Mesendoderm (in vitro differentiated cells): ENCODE results near the gene KRTAP29-1. TPM values are rescaled to one million over a fixed set of nuclear protein-coding genes. Genes with fewer than 3 reads are reported as not detected.
"Not testable (repeated sequence)": the region's sequence is repeated elsewhere in the genome, so short reads cannot be mapped to it uniquely, and the experiment has no call there.

Experiments
- DNase-seq: peaks from one replicate; pipeline ENCODE4 v3.0.0; 2013
- H2AK5ac ChIP-seq: 2 replicates; pipeline ENCODE4 v1.6.1; 2013; ENCODE audit warnings: low read length, inconsistent platforms
- H2BK120ac ChIP-seq: 2 replicates; pipeline ENCODE4 v1.6.1; 2013; ENCODE audit warnings: low read depth, mild to moderate bottlenecking, low read length, moderate library complexity, mixed read lengths
- H2BK15ac ChIP-seq: replicated peaks from 2 replicates; pipeline ENCODE4 v1.6.1; 2013; ENCODE audit warnings: low read depth, mild to moderate bottlenecking, moderate library complexity
- H2BK5ac ChIP-seq: 2 replicates; pipeline ENCODE4 v1.6.1; 2013; ENCODE audit warnings: low read length, inconsistent platforms
- H3K18ac ChIP-seq: 2 replicates; pipeline ENCODE4 v1.6.1; 2013; ENCODE audit warnings: mild to moderate bottlenecking, low read length, mixed read lengths
- H3K23ac ChIP-seq: one replicate; pipeline ENCODE4 v1.6.1; 2013; ENCODE audit warnings: low read length
- H3K27ac ChIP-seq: 2 replicates; pipeline ENCODE4 v1.5.1; 2013; ENCODE audit warnings: low read depth, mild to moderate bottlenecking, inconsistent platforms, low read length, moderate library complexity
- H3K27me3 ChIP-seq: 2 replicates; pipeline ENCODE4 v1.6.1; 2013; ENCODE audit warnings: low read length, control low read depth, mild to moderate bottlenecking, inconsistent platforms; ENCODE audit not compliant: insufficient read depth, poor library complexity
- H3K36me3 ChIP-seq: 2 replicates; pipeline ENCODE4 v1.6.1; 2013; ENCODE audit warnings: low read length, inconsistent platforms; ENCODE audit not compliant: control insufficient read depth, insufficient read depth
- H3K4ac ChIP-seq: one replicate; pipeline ENCODE4 v1.6.1; 2013; ENCODE audit warnings: low read depth, mild to moderate bottlenecking, low read length, moderate library complexity
- H3K4me1 ChIP-seq: 2 replicates; pipeline ENCODE4 v1.6.1; 2013; ENCODE audit warnings: low read depth, low read length, inconsistent platforms; ENCODE audit not compliant: control insufficient read depth
- H3K4me2 ChIP-seq: 2 replicates; pipeline ENCODE4 v1.6.1; 2013; ENCODE audit warnings: low read length
- H3K4me3 ChIP-seq: 2 replicates; pipeline ENCODE4 v1.5.1; 2013; ENCODE audit warnings: mild to moderate bottlenecking, low read length
- H3K56ac ChIP-seq: one replicate; pipeline ENCODE4 v1.6.1; 2013; ENCODE audit warnings: low read length
- H3K79me1 ChIP-seq: 2 replicates; pipeline ENCODE4 v1.6.1; 2013; ENCODE audit warnings: low read length, inconsistent platforms
- H3K79me2 ChIP-seq: 2 replicates; pipeline ENCODE4 v1.6.1; 2013; ENCODE audit warnings: mild to moderate bottlenecking, low read length; ENCODE audit not compliant: control insufficient read depth, insufficient read depth
- H3K9ac ChIP-seq: 2 replicates; pipeline ENCODE4 v1.6.1; 2013; ENCODE audit warnings: low read length, inconsistent platforms
- H4K5ac ChIP-seq: one replicate; pipeline ENCODE4 v1.6.1; 2013; ENCODE audit warnings: low read length
- H4K8ac ChIP-seq: one replicate; pipeline ENCODE4 v1.6.1; 2013; ENCODE audit warnings: low read depth, mild to moderate bottlenecking, control low read depth, low read length, moderate library complexity
- WGBS: extraction: QIAGEN DNeasy Blood & Tissue Kit; methylation state at CpG from one replicate; pipeline ENCODE4 v1.1.7; 2013; ENCODE audit warnings: low lambda C conversion rate, missing lambda C conversion rate; ENCODE audit not compliant: insufficient coverage; ENCODE audit errors: extremely low coverage; 5-methylcytosine and 5-hydroxymethylcytosine counted together
- small RNA-seq: library from polyadenylated mRNA; stranded (forward); fragments of <200 nt; extraction: miRNeasy Mini kit (QIAGEN cat#:217004); gene quantifications from one replicate; pipeline ENCODE3, GENCODE V24; 2013; ENCODE audit not compliant: insufficient read depth

The KRTAP29-1 gene

DNA sequence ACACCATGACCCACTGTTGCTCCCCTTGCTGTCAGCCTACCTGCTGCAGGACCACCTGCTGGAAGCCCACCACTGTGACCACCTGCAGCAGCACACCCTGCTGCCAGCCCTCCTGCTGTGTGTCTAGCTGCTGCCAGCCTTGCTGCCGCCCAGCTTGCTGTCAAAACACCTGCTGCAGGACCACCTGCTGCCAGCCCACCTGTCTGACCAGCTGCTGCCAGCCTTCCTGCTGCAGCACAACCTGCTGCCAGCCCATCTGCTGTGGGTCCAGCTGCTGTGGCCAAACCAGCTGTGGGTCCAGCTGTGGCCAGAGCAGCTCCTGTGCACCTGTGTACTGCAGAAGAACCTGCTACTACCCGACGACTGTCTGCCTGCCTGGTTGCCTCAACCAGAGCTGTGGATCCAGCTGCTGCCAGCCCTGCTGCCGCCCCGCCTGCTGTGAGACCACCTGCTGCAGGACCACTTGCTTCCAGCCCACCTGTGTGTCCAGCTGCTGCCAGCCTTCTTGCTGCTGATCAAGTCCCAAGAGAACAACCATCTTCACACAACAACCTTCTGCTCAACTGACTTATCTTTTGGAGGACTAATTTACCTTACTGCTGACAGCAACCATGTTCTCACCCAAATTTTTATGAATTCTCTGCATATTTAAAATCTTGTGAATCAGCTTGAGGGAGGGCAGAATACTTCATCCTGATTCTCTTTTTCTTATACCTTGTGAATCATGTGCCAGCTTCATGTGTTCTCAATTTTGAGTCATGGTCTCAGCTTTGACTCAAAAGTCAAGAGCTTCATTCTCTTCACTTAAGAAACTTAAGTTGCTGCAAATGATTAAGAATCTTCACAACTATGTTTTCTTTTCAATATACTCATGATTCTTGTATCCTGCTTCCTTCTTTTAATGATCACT lies 47.0 kb downstream of the KRTAP29-1 start, which contains the start of gene KRTAP9-9:
Gene KRTAP9-9, plus strand, starts transcription at position 4 of the 910 bp plus-strand sequence.
- not testable (repeated sequence) for H3K79me2 ChIP-seq, H2BK15ac ChIP-seq, H3K27me3 ChIP-seq, H3K36me3 ChIP-seq, H3K4me2 ChIP-seq, H3K4me3 ChIP-seq, H2BK5ac ChIP-seq, DNase-seq, H4K8ac ChIP-seq, H3K56ac ChIP-seq, H3K18ac ChIP-seq, H2BK120ac ChIP-seq, H2AK5ac ChIP-seq, H3K4ac ChIP-seq, H3K4me1 ChIP-seq, H4K5ac ChIP-seq, H3K23ac ChIP-seq, H3K27ac ChIP-seq, H3K9ac ChIP-seq, H3K79me1 ChIP-seq
- WGBS: no CpG with 5 or more reads among the region's 5 CpGs

DNA sequence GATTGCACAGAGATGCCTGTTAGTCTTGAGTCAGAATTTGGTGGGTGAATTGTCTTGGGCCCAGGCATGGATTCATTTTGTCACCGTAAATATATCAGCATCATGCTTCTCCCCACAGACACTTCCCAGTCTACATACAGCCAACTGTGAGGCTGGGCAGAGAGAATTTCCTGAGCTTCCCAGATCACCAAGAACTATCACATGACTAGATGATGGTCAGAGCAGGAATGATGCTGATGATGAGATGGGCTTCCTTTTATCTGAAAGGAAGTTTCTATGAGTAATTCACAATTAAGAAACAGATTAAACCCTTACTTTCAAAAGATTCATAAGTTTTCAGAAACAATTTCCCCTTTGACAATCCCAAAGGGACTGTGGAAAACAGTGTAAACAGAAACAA lies 47.8 kb downstream of the KRTAP29-1 start:
- H3K4ac ChIP-seq: no peak overlapping the region
- no peak overlapping the region for H4K5ac ChIP-seq
- H3K79me2 ChIP-seq: no peaks in the 10 kb centered on the region
- WGBS: no CpG with 5 or more reads among the region's 1 CpG
- H4K8ac ChIP-seq: no peak overlapping the region
- H3K27me3 ChIP-seq: no peaks in the 10 kb centered on the region
- no peaks in the 10 kb centered on the region for H3K79me1 ChIP-seq
- no peak overlapping the region for H3K56ac ChIP-seq
- H2AK5ac ChIP-seq: no peak overlapping the region
- H3K4me3 ChIP-seq: no peak overlapping the region
- DNase-seq: no peak
- H3K36me3 ChIP-seq: no peaks in the 10 kb centered on the region
- H2BK15ac ChIP-seq: no peak overlapping the region
- H3K23ac ChIP-seq: no peak overlapping the region
- H3K18ac ChIP-seq: no peak overlapping the region
- no peak overlapping the region for H3K27ac ChIP-seq
- H2BK5ac ChIP-seq: no peak overlapping the region
- no peak overlapping the region for H3K9ac ChIP-seq
- H3K4me2 ChIP-seq: no peak overlapping the region
- no peaks in the 10 kb centered on the region for H3K4me1 ChIP-seq
- H2BK120ac ChIP-seq: no peak overlapping the region

Small RNA genes within 50 kb of the gene (small RNA-seq; reads per million reads assigned to genes)
- not detected for gene KRTAP9-10P
